ENCODE data around the gene KRT72.

DNA sequence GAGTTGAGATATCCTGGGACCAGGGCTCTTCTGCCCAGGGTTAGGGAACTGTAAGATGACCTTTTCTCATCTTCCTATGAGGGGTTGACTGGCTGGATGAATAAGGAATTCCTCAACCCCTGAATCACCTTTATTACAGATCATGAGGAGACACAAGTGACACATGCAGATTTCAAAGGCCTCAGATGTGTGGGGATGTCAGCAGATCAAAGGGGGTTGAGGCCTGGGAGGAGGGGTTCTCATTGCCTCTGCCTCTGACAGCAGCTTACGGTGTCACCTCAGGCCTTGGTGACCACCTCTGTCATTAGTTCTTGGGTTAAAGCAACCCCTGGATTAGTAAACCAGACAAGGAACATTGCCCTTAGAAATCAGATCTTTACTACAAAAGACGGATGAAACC, 2.1 kb upstream of the KRT72 start:
- TF ChIP-seq ZBTB7A (IDR thresholded peaks at IDR 0.05; ENCODE audit: low read depth): no peak
- TF ChIP-seq FOXM1 (IDR thresholded peaks at IDR 0.05; ENCODE audit: borderline replicate concordance, low read depth): no peak
- TF ChIP-seq EP300 (IDR thresholded peaks at IDR 0.05; ENCODE audit: borderline replicate concordance): no peak
